ENCODE results near the gene GRK4. TPM values are rescaled to one million over a fixed set of nuclear protein-coding genes. Genes with fewer than 3 reads are reported as not detected.

GRK4 gene
- total RNA-seq, 1 donor from 2014 or later = 12.0 TPM

GRCh38 chr4:2932951-2933565 lies 30.3 kb upstream of the GRK4 start:
- H3K36me3 Mint-ChIP-seq (ENCODE audit: low read depth) = peaks cover 8% of the 10 kb centered on the region
- peaks cover 39% of the 10 kb centered on the region for H3K4me1 Mint-ChIP-seq (ENCODE audit: low read depth)
- no peak for TF ChIP-seq CTCF (IDR thresholded peaks at IDR 0.05)
- peak overlapping the region; percentile 75 for H3K4me3 Mint-ChIP-seq (ENCODE audit: unreplicated experiment)
- peak overlapping the region; percentile 83 for H3K27ac Mint-ChIP-seq (ENCODE audit: unreplicated experiment)
- no peaks in the 10 kb centered on the region for H3K27me3 Mint-ChIP-seq (ENCODE audit: low read depth)
- peak; percentile 78 for DNase-seq (ENCODE audit: low spot score)
- H3K9me3 Mint-ChIP-seq (ENCODE audit: low read depth) = no peaks in the 10 kb centered on the region

GRCh38 chr4:2933566-2934076 lies 29.8 kb upstream of the GRK4 start:
- H3K9me3 Mint-ChIP-seq (ENCODE audit: low read depth) = no peaks in the 10 kb centered on the region
- H3K27ac Mint-ChIP-seq (ENCODE audit: unreplicated experiment) = peak overlapping the region; percentile 83
- no peak for TF ChIP-seq CTCF (IDR thresholded peaks at IDR 0.05)
- H3K36me3 Mint-ChIP-seq (ENCODE audit: low read depth) = peaks cover 6% of the 10 kb centered on the region
- H3K27me3 Mint-ChIP-seq (ENCODE audit: low read depth) = no peaks in the 10 kb centered on the region
- peak overlapping the region; percentile 75 for H3K4me3 Mint-ChIP-seq (ENCODE audit: unreplicated experiment)
- peaks cover 39% of the 10 kb centered on the region for H3K4me1 Mint-ChIP-seq (ENCODE audit: low read depth)
- peak; percentile 87 for DNase-seq (ENCODE audit: low spot score)

- DNase-seq (ENCODE audit: low spot score) = peak; percentile 76
- Mint-ChIP-seq H3K9me3 (ENCODE audit: low read depth) (no peaks in the 10 kb centered on the region), H3K4me1 (ENCODE audit: low read depth) (peaks cover 39% of the 10 kb centered on the region), H3K36me3 (ENCODE audit: low read depth) (peaks cover 7% of the 10 kb centered on the region), H3K27me3 (ENCODE audit: low read depth) (no peaks in the 10 kb centered on the region), H3K27ac (ENCODE audit: unreplicated experiment) (peak overlapping the region; percentile 17), H3K4me3 (ENCODE audit: unreplicated experiment) (peak overlapping the region; percentile 77)
- no peak for TF ChIP-seq CTCF (IDR thresholded peaks at IDR 0.05)
Measured at GRCh38 chr4:2934077-2934812, 29.1 kb upstream of the GRK4 start.

- peaks cover 8% of the 10 kb centered on the region for H3K36me3 Mint-ChIP-seq (ENCODE audit: low read depth)
- peak overlapping the region; percentile 67 for H3K27ac Mint-ChIP-seq (ENCODE audit: unreplicated experiment)
Measured at GRCh38 chr4:2934813-2935761, 28.3 kb upstream of the GRK4 start.

More at GRCh38 chr4:2934813-2935761, 28.3 kb upstream of the GRK4 start:
- Mint-ChIP-seq H3K9me3 (ENCODE audit: low read depth) (no peaks in the 10 kb centered on the region), H3K27me3 (ENCODE audit: low read depth) (no peaks in the 10 kb centered on the region), H3K4me3 (ENCODE audit: unreplicated experiment) (peak overlapping the region; percentile 77), H3K4me1 (ENCODE audit: low read depth) (peaks cover 39% of the 10 kb centered on the region)
- peak; percentile 97 for DNase-seq (ENCODE audit: low spot score)
- peak; percentile 22 for TF ChIP-seq CTCF (IDR thresholded peaks at IDR 0.05)
